ENCODE data around the gene HRCT1.
"Not testable (repeated sequence)": the region's sequence is repeated elsewhere in the genome, so short reads cannot be mapped to it uniquely, and the experiment has no call there.

HRCT1 gene

GRCh38 chr9:35896570-35896969 is 9.4 kb upstream of the HRCT1 start:
- no peak for DNase-seq (ENCODE audit: low read depth)

GRCh38 chr9:35897376-35898099 is 8.5 kb upstream of the HRCT1 start:
- not testable (repeated sequence) for DNase-seq (ENCODE audit: low read depth)

DNA sequence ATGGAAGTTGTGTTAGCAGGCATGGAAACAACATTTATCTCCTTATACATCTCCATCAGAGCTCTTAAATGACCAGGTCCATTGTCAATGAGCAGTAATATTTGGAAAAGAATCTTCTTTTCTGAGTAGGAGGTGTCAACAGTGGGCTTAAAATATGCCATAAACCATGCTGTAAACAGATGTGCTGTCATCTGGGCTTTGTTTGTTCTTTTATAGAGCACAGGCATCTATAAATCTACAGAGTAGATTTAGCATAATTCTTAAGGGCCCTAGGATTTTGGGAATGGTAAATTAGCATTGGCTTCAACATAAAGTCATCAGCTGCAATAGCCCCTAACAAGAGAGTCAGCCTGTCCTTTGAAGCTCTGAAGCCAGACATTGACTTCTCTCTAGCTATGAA is 7.7 kb upstream of the HRCT1 start:
- no peak for DNase-seq (ENCODE audit: low read depth)

GRCh38 chr9:35899021-35899420 is 7.0 kb upstream of the HRCT1 start:
- no peak for DNase-seq (ENCODE audit: low read depth)

DNA sequence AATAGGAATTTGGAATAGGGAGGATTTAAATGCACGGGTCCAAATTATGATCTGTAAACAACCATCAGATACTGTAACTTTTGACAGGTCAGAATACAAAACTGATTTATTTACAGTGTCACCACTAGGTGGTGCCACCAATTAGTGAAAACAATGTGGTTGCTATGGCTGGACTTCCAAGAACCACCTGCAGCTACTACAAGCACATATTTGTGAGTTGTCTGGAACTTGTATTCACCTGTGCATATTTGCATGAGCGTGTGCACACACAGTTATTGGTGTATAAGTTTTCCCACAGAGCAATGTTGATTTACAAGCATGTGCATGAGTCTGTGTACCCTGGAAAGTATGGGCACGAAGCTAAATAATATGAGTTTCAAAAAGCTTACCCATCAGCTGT is 3.0 kb upstream of the HRCT1 start:
- no peak for DNase-seq (ENCODE audit: low read depth)

DNA sequence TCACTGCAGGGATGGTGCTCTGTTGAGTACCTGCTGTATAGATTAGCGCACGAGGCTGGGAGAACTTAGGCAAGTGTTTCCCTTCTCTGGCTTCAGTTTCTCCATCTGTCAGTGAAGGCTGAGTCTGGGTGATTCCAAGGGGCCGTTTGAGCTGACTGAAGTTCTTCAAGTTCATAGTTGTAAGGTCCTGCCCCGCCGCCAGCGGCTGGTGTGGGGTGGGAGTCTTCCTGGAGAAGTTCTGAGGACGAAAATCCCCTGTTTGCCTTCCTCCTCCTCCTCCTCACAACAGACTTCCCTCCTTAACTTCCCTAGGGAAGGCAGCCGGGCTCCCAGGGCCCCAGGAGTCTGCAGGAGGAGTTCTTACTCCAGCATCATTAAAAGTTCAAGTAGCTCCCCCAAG is 1.7 kb upstream of the HRCT1 start:
- no peak for DNase-seq (ENCODE audit: low read depth)

- DNase-seq (ENCODE audit: low read depth): no peak
These were observed 786 bp upstream of the HRCT1 start for GRCh38 chr9:35905051-35905781.

- no peak for DNase-seq (ENCODE audit: low read depth)
These were observed 1.1 kb downstream of the HRCT1 start for GRCh38 chr9:35906923-35907699.

DNA sequence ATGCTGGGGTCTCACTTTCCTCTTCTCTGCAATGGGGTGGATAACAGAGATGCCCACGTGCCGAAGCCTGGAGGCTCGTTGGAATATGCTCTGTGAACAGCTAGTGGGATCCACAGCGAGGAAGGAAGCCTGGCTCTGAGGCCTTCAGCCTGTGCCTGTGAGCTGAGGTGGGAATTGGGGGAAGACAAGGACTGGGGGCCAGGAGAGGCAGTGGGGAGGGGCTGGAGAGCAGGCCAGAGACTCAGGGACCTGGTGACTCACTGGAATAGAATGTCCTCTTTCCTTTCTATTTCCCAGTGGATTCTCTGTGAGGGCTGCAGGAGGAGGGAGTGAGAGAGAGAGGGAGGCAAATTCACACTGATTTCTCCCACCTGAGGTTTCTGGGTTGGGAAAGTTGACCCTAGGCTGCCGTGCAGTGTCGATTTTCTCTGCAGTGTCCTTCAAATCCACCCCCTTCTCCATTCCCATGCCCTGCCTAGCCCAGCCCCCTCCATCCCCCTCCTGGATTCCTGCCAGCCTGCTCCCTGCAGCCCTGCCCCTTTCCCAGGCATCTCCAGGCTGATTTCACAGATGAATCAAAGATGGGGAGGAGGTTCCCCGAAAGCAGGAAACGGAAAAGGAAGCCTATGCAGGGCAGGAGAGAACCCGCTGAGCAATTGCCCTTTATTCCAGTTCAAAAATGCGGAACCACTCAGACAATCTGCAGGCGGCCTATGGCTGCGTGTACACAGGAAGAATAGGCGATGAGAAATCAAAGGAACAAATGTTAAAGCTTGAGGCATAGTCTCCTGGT is 1.9 kb downstream of the HRCT1 start:
- DNase-seq (ENCODE audit: low read depth): no peak

GRCh38 chr9:35908504-35909125 is 2.6 kb downstream of the HRCT1 start:
- DNase-seq (ENCODE audit: low read depth): no peak

DNA sequence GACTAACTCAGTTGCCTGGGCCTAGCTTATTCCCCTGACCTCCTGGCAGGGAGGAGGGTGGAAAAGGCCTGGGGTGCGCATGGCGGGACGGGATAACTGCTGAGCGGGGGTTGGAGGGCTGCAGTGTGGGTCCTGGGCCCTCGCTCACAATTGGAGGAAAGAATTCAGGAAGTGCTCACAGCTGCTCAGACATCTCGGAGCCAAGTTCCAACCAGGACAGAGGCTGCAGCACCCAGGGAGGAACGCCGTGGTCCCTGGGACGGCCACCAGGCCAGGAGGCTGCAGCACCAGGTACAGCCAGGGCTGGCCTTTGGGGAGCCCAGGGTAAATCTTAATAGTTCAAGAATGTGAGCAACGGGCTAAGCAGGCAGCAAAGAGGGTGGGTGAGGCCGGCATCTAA is 3.3 kb downstream of the HRCT1 start, which contains the start of gene SPAAR:
Gene SPAAR, plus strand, starts transcription at position 217 of the 400 bp plus-strand sequence. CDS start 974 bp downstream, outside the sequence.
- DNase-seq (ENCODE audit: low read depth): no peak

GRCh38 chr9:35909687-35910612 is 3.9 kb downstream of the HRCT1 start:
- DNase-seq (ENCODE audit: low read depth): no peak

GRCh38 chr9:35910613-35911359 is 4.8 kb downstream of the HRCT1 start:
- DNase-seq (ENCODE audit: low read depth): no peak

DNA sequence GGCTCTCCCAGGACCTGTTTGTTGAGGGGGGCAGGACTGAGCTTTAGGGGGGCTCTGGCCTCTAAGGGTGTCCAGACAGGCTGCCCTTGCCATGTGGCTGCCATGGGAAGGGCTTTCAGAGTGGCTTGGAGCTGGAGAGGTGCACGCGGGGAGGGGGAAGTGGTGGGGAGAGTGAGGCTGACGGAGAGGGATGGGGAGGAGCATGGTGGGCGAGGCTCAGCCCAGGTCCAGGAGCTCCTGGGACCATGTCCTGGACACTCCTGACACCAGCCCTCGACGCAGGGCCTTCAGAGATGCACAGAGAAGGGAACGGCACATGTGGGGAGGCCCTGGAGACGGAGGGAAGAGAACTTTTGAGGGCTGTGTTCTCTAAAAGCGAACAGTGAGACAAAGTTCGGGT is 5.7 kb downstream of the HRCT1 start:
- no peak for DNase-seq (ENCODE audit: low read depth)

GRCh38 chr9:35912791-35913400 is 6.9 kb downstream of the HRCT1 start:
- no peak for DNase-seq (ENCODE audit: low read depth)

- DNase-seq (ENCODE audit: low read depth): not testable (repeated sequence)
These were observed 7.4 kb downstream of the HRCT1 start for GRCh38 chr9:35913429-35913828.

DNA sequence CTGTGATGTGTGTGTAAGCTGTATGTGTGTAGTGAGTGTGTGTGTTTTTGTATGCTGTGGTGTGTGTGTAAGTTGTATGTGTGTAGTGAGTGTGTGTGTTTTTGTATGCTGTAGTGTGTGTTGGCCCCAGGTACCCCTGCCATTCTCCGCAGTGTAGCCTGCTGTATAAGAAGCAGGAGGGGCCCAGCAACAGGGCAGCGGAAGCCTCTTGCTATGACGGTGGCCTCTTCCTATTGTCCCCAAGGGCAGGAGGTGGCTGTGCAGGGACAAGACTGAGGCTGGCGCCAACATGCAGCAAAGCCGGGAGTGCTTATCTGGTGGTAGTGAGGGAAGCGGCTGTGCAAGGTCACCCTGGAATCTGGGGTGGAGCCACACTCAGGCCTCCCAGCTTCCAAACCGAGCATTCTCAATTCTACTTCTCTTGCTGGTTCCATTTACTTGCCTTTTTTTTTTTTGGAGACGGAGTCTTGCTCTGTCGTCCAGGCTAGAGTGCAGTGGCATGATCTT is 8.4 kb downstream of the HRCT1 start:
- DNase-seq (ENCODE audit: low read depth): no peak

DNA sequence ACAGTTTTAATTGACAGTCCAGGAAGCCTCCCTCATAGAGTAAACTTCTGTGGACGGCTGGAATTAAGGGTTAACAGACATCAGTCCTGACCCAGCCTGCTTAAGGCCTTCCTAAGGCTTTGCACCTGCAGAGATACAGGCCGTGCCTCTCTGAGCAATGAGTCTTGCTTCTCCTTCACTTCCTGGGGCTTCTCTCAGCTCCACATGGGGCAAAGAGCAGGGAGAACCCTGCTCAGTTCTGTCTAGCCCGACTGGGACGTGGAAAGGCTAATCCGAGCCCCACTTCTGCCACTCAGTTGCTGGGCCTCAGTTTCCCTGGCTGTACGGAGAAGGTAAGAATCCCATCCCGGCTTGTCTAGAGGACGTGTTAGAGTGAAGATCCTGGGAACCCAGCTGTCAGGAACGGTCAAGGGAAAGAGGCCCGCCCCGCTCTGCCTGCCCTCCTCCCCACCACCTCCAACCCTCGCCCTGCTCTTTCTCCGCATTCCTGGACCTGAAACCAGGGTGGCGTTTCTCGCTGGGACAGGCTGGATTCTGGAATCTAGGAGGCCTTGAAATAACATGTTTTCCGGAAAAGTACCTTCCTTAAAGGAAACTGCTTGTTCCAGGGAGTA is 9.8 kb downstream of the HRCT1 start:
- no peak for DNase-seq (ENCODE audit: low read depth)

DNA sequence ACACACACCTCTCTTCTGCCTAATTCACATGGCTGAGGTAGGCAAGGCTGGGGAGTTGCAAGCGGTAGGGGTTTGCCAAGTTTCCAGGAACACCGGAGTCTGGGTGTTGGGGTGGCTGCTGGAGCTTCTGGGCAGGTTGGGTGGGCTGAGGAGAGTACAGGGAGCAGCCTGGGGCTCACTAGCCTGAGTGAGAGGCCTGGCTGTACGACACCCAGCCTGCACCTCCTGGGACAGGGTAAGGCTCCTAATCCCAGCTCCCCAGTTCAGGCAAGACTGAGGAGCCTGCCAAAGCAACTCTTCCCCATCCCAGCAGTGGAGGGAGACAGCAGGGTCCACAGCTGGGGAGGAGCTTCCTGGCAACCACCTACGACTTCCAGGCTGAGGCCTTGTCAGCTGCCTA is 11.3 kb downstream of the HRCT1 start:
- DNase-seq (ENCODE audit: low read depth): no peak
